Uterus (tissue), 2 donors: Measurements from ENCODE around the gene ZMYND15.

Experiments
- POLR2A ChIP-seq, 2 donors: fragments of 450-650 bp; IDR thresholded peaks; one replicate each; pipeline ENCODE4 v1.6.1; 2016; ENCODE audit warnings: antibody characterized with exemption in 2 of 2, mild to moderate bottlenecking in 1 of 2, moderate library complexity in 1 of 2
- TF ChIP-seq, protein P1 (sequence below), 4 experiments: fragments of 200-600 bp in 2 of 4; fragments of 450-650 bp in 2 of 4; sonication (generic) in 2 of 4; IDR thresholded peaks; one replicate each; pipeline ENCODE4 v1.5.1; 2016 to 2019; ENCODE audit warnings: antibody characterized with exemption in 4 of 4, mild to moderate bottlenecking in 2 of 4, moderate library complexity in 1 of 4

DNA sequence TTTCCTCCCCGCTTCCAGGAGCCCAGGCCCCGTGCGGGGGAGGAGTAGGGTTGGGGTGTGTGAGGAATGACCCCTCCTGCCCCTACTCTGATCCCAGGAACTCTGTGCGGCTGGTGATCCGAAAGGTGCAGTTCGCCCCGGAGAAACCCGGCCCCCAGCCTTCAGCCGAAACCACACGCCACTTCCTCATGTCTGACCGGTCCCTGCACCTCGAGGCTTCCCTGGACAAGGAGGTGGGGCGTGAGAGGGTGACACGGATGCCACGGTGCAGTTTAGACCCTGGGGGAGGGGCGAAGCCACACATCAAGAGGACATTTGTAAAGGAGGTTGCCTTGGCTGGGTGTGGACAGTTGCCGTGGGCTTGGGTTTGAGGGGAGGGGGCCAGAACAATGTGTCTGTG, 21.8 kb upstream of the ZMYND15 start:
- no peak for TF ChIP-seq POLR2A (IDR thresholded peaks at IDR 0.05)
- TF ChIP-seq, protein P1, sequence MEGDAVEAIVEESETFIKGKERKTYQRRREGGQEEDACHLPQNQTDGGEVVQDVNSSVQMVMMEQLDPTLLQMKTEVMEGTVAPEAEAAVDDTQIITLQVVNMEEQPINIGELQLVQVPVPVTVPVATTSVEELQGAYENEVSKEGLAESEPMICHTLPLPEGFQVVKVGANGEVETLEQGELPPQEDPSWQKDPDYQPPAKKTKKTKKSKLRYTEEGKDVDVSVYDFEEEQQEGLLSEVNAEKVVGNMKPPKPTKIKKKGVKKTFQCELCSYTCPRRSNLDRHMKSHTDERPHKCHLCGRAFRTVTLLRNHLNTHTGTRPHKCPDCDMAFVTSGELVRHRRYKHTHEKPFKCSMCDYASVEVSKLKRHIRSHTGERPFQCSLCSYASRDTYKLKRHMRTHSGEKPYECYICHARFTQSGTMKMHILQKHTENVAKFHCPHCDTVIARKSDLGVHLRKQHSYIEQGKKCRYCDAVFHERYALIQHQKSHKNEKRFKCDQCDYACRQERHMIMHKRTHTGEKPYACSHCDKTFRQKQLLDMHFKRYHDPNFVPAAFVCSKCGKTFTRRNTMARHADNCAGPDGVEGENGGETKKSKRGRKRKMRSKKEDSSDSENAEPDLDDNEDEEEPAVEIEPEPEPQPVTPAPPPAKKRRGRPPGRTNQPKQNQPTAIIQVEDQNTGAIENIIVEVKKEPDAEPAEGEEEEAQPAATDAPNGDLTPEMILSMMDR (IDR thresholded peaks at IDR 0.05): no peak
